HG02852 (cell line): Measurements from ENCODE around the gene MALAT1.

ENCODE experiments used
- ATAC-seq: cut with Tn5 transposase; IDR thresholded peaks from one replicate; pipeline ENCODE4 v1.9.1; 2021; ENCODE audit warnings: mild to moderate bottlenecking, moderate library complexity; ENCODE audit not compliant: unreplicated experiment

Gene MALAT1

DNA sequence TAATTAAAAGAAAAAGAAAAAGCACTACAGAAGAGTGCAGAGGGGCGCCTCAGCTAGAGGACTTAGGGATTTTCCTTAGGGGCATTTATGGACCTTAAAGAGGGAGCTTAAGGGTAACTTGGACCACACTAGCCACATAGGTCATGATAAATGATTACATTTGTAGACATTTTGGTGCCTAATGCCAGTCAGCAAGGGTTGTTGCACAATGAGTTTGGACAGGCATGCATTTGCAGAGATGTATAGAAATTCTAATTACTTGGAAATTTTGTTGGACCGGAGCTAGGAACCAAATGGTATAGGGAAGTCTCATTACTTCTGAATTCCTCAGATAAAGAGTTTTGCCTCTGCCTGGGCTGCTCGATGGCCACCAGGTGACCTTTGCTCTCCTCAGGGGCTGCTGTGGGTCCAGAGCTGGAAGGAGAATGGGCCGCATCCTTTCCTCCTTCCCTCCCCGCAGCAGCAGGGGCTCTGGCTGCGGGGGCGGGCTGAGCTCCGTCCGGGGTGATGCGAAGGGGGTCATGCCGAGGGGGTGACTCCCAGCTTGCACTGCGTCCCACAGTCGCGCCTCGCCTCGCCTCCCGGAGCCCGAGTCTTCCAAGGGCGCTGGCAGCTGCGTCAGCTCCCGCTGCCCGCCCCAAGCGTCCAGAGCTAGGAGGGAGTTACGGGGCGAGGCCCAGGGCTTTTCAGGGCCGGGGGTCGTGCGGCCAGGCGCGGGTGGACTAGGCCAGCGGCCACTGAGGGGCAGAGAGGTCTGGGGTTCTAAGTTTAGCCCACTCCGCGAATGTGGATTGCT, 20.3 kb upstream of the MALAT1 start:
- ATAC-seq = no peak

DNA sequence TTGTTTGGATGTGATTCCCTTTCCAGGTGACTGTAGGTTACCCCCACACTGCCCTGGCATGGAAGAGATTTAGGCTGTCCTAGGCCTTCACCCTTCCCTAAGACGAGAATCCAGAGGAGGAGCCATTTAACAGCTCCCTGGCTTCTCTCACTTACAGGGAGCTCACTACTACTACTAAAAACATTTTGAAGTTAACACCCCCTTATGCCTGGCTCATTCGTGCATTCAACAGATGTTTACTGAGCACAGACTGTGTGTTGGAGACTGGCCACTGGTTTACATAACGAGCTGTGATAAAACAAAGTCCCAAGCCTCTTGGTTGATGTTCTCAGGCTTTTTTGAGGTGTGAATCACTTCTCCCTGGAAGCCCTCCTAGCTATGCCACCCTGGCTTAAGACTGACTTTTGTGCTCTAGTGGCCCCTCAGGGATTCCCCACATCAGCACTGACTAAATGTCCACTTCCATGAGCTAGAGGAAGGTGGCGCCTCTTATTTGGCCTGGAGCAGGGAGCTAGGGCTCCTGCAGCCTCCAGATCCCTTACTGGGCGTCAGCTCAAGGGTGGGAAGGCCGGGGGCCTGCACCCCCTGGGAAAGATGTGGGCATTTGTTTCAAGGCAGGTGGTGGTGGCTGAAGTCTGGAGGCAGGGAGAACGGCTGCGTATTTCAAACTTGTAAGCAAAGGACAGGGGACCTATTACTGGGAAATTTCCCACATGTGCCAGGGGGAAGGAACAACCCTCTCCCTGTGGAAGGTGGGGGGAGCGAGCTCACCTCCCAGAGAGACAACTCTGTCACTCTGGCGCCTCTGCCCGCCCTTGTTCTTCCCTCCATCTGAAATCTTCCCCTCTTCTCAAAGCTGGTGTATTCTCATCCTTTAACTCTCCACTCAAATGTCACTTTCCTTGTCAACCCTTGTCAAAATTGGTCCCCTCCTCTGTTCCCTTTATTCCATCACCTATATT, 19.4 kb upstream of the MALAT1 start:
- ATAC-seq = no peak

DNA sequence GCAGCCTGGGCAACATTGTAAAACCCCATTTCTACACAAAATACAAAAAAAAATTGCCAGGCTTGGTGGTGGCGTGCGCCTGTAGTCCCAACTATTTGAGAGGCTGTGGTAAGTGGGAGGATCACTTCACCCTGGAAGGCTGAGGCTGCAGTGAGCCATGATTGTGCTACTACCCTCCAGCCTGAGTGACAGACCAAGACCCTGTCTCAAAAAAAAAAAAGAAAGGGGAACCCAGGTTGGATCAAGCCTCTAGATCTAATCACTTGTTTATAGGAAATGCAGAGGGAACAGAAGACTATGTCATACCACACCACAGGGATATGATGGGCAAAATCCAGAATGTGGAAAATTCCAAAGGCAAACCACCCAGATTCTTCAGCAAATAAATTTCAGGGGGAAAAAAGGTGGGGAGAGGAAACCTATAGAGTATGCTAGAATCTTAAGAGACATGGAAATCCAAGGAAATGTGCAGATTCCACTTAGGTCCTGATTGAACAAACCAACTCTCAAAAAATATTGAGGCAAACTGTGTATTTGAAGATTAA, 16.5 kb upstream of the MALAT1 start:
- ATAC-seq = no peak

DNA sequence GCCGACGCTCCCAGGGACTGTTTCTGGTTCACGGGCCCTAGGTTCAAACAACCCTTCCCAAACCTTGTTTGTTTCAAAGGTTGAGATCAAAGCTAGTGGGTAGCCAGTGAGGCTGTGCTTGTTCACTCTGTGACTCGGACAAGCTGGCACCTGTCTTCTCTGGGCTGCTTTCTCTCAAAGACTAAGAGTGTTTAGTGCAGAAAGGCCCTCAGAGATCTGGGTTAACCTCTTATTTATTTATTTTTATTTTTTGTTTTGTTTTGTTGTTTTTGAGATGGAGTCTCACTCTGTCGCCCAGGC, 13.0 kb upstream of the MALAT1 start:
- no peak for ATAC-seq

DNA sequence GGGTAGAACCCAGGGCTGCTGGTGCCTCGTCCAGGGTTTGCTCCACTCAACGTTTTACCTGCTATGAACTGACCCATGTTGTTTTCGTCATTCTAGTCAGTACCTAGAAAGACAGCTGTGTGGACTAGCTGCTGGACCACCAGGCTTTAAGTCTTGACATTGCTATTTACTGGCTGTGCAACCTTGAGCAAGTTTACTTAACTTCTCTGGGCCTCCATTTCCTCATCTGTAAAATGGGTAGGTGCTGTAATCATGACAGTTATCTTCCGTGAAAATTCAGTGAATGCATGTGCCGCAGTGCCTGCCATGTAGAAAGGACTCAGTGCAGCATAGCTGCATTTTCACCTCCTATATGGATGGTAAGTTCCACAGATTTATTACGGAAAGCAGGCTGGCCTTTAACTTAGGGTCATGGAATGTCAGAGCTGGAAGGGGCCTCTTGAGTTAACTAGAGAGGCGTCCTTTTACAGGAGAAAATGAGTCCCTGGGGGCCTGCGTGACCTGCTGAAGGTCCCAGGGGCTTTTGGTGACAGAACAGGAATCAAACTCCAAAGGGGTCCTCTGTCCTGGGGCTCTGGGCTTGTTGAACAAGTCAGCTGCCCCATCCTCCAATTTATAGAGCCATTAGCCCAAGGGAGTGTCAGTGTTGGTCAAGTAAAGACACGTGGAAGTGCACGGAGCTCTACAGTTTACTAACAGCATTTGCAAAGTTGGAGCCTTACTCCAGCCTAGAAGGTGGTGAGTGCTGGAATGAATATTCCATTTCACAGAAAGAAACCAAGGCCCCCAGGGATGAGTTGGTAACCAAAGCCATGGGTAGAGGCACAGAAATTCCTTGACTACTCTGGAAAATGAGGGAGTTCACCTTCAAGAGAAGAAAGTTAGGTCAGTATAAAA, 12.0 kb upstream of the MALAT1 start:
- no peak for ATAC-seq

DNA sequence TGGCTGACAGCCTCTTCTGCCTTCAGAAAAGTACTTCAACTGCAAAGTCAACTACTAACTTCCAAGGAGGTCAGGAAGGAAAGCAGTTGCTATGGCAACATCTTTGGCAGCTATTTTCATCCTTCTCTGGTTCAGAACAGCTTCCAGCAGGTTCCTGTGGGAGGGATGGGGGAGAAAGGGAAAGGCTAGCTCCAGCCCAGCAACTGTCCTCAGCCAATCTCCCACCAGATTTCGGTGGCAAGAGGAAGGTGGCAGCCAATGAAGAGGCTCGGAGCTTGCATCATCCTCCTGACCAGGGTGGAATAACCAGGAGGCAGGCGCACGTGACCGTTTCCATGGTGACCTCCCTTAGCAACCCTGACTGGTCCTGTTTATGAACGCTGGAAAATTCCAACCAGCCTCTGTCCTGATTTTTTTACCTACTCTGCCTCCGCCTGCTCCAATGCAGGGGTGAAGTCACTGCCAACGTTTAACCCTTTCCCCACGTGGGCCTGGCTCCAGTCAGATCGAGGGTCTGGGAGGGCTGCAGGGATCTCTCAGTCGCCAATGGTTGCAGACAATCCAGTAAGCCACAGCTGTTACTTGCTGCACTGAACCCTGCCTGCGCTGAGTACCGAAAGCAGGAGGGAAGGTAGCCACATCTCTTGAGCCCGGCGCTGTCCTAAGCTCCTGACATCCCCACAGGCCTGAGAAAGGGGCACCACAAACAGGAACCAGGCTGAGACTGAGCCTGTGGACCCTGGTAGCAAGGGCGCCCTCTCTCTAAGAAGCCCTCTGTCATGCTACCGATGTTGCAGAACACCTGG, 11.2 kb upstream of the MALAT1 start:
- peak; percentile 54 for ATAC-seq

DNA sequence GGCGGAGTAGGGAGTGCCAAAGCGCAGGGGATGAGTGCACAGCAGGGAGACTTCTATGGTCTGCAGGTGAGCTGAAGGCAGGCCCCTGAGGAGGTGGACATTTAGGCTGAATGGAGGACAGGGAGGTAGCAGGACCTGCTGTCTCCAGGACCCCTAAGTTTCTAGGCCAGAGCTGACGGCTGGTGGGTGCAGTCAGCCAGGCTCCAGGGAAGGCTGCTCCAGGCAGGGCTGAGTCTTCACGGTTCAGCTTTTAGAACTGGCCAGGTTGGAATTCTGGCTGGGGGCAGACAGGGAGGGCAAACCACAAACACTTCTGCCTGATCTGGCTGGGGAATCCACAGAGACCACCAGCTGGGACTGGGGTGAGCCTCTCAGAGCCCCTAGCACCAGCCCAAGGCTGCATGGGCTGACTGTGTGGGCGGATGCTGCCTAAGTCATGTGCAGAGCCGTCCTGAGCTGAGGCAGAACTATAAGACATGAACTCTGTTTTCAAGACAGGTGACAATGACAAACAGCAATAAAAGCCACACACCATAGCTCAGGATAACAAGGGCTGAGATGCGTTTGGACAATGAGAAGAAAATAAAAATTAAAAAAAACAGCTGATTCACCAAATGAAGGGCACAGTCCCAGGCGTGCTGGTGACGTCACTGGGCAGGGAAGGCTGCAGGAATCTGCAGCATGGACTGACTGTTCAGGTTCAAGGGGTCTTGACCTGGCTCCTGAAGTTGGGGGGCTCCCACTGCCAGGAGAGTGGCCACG, 10.4 kb upstream of the MALAT1 start:
- no peak for ATAC-seq

DNA sequence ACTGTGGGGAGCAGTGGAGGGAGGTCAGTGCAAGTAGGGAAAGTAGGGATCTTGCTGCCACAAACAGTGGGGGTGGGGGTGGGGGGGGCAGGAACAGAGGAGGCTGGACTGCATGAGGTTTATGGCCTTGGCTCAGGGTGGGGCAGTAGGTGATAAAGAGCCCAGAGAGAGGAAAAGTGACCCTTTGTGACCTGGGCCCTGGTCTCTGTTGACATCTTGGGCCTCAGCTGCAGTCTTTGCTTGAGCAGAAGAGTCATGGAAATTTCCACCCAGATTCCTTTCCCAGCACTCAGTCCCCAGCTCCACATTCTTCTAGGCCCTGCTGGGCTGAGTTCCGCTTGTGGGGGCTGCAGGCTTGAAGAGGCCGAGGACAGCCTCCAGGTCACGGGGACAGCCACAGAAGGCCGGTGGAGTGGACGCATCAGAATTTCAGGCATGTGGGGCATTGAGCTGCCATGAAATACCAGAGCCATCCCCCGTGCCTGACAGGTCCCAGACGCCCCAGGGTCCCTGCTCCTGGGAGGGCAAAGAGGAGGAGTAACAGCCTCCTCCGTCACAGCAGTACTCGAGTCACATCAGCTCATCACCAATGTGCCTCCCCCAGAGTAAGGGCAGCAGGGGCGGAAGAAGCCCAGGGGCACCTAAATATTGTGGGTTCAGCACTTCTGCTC, 9.7 kb upstream of the MALAT1 start:
- no peak for ATAC-seq

DNA sequence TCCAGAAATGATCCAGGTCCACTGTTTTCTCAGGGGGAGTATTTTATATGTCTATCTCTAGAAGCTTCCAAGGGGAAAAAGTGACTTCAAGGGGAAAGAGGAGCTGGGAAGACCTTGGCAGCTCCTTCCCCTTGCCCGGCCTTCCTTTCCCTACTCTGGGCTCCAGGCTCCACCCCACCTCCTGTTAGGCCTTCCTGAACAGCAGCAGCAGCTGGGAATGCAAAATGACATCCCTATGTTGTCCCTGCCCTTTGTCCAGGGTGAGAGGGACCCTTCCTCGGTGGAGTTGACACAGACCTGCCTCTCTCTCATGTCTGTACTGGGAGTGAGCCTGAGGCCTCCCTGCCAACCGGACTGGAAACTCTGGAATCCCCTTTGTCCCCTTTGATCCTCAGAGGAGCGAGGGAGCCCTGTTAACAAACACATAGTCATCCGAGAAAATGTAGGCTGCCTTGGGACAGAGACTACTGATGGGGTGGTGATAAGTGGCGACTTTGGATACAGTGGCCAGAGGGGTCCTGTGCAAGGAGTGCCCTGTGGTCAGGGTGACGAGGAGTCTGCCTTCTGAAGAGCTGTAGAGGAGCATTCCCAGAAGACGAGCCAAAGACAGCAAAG, 9.0 kb upstream of the MALAT1 start:
- ATAC-seq = no peak

DNA sequence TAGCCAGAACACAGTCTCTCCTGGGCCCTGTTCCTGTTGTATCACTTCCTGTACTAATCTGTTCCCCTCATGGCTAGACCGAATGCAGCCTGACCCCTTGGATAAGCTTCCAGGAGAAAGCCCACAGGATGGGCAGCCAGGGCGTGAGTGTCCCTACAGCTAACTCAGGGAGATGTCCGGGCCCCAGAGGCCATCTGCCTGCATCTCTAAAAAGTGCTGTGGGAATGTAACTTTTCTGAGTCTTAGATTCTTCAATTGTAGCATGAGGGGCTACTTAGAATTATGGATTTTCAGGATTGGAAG, 7.7 kb upstream of the MALAT1 start:
- no peak for ATAC-seq

DNA sequence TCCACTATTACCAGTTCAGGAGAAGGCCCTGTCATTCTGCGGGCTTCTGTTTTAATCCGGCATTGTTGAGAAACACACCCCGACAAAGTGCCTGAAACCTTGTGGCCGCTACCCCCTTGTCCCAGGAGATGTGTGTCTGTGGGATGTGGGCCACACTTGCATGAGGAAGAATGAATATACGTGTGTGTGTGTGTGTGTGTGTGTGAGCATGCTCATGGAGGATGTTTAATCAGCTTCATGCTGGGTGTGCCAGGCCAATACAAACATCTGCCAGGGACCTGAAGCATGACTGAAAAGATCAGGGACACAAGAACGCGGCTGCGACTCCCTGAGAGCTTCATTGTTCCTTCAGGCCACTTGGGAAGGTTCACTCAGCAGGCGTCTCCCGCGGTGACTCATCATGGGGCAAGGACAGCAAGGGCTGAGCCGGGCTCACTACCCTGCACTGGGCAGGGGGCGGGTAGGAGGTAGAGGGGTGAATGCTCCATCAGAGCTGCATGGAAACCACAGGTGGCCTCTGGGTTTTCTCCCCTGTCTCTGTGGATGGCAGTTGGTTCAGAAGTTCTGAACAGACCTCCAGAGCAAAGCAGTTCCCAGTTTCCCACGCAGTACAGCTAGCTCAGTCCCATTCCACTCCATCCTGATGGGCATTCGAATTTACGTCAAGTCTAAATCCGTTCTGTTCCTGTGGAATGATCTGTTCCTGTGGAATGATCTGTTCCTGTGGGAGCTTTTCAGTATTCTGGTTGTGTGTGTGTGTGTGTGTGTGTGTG, 7.0 kb upstream of the MALAT1 start:
- ATAC-seq = no peak

DNA sequence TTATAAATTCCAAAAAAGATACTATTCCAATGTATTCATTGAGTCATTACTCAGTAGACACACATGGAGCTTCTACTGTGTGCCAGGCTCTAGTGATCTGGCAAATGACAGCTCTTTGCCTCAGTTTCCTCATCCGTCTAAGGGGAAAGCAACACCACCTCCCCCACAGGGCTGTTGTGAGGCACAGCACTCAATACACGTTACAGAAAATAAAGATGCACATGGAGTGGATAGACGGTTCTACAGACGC, 6.5 kb upstream of the MALAT1 start:
- no peak for ATAC-seq

DNA sequence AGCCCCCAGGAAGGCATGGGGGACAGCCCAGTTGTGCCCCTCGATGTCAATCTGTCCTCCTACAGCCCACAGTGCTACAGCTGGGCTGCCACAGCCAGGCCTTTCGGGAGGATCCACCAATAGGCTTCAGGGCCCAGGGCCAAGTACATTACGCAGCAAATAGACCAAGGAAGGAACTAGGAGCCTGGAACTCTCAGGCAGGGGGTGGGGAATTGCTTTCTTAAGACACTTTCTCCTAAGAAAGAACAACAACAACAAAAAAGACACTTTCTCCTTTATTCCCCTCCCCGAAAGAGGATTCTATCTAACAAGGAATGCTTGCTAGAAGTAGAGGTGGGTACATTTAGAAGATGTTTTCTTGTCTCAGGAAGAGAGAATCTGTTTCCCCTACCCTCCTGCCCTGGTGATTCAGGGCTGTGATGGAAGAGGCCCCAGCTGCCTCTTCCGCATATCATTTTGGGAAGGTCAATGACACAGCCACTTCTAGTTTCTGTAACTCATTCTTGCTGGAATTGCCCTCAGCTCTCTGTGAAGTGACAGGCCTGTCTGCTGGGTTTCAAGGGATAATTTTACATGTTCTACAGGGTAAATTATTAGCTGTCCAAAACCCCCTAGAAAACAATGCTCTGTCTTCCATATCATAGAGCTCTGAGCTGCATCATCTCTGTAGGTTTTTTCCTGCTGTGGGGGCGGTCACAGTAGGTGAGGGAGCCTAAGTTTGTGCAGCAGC, 6.0 kb upstream of the MALAT1 start:
- ATAC-seq = no peak

DNA sequence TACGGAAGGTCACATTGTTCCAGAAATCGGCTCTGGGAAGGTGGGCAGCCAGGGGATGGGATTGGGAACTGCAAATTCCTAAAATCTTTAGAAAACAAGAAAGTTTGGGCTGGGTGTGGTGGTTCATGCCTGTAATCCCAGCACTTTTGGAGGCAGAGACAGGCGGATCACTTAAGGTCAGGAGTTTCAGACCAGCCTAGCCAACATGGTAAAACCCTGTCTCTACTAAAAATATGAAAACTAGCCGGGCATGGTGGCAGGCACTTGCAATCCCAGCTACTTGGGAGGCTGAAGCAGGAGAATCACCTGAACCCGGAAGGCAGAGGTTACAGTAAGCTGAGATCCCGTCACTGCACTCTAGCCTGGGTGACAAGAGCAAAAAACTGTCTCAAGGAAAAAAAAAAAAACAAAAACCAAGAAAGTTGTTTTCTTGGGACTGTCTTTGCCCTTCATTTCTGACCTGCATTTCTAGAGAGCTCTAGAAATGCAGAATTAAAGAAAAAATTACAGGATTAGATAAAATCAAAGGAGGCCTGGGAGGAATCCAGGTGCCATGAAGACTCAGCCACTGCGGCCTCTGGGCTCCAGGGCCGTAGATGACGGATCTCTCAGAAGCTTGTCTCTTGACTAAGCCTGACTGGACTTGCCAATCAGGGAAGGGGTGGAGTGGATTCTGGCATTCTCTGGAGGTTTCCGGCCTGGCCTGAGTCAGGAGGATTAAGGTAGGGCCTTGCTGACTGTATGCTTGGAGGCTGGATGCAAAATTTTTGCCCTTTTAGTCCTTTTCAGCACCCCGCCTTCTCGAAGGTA, 5.3 kb upstream of the MALAT1 start:
- no peak for ATAC-seq

DNA sequence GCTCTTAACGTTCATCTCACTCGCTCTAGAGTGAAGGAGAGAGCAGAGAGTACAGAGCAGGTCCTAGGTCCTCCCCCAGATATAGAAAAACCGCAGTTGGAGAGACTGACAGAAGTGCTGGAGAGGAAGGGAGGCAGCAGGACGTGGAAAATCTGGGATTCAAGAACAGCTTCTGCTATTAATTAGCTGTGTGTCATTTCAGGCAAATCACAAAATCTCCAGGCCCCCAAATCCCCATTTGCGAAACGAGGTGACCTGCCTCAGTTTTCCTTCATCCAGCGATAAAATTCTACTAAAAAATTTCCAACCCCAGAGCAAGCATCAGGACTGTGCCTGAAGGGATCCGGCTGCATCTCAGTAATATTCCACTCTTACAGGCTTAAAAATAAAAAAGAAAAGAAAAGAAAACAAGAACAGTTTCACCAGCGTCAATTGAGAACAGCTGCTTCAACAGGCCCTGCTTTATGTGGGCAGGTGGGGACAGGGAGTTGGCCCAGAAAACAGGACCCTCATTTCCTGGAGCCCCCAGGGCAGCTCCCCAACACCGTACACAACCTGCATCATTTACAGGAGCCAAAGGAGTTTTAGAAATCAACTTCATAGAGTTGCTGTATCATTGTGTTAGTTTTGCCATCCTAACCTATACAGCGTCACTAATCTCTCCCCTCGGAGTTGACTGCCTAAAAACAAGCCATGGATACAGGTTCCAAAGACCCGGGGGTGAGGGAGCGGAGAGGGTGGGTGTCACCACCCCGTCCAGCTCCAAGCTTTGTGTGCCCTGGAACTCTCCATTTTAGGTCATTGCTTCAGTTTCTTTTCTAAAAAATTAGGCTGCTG, 2.3 kb upstream of the MALAT1 start:
- no peak for ATAC-seq
